KMS-11 (cell line): Measurements from ENCODE around the gene ATXN7L1.

Source experiments
- H2AFZ ChIP-seq: fragments of 200-600 bp; sonication (generic); 2 replicates; pipeline ENCODE4 v1.6.1; 2016; ENCODE audit warnings: antibody characterized with exemption, mixed run types, low read depth
- H3K27ac ChIP-seq: fragments of 200-600 bp; sonication (generic); 2 replicates; pipeline ENCODE4 v1.6.1; 2016; ENCODE audit warnings: mild to moderate bottlenecking, mixed run types
- H3K27me3 ChIP-seq: fragments of 200-600 bp; sonication (generic); 2 replicates; pipeline ENCODE4 v1.6.1; 2017; ENCODE audit warnings: mild to moderate bottlenecking, low read depth, mixed run types, moderate library complexity; ENCODE audit not compliant: insufficient read depth
- H3K36me3 ChIP-seq: fragments of 200-600 bp; sonication (generic); 2 replicates; pipeline ENCODE4 v1.6.1; 2017; ENCODE audit warnings: mild to moderate bottlenecking, mixed run types; ENCODE audit not compliant: insufficient read depth
- H3K4me1 ChIP-seq: fragments of 200-600 bp; sonication (generic); 2 replicates; pipeline ENCODE4 v1.6.1; 2016; ENCODE audit warnings: mild to moderate bottlenecking, low read depth, mixed run types; ENCODE audit not compliant: poor library complexity, severe bottlenecking
- H3K4me2 ChIP-seq: fragments of 200-600 bp; sonication (generic); 2 replicates; pipeline ENCODE4 v1.7.0; 2016; ENCODE audit warnings: mild to moderate bottlenecking, mixed run types
- H3K4me3 ChIP-seq: fragments of 200-600 bp; sonication (generic); IDR thresholded peaks from 2 replicates; pipeline ENCODE4 v1.6.1; 2017; ENCODE audit warnings: low read depth, low read length, mixed read lengths; ENCODE audit not compliant: insufficient read depth
- H3K79me2 ChIP-seq: fragments of 200-600 bp; sonication (generic); 2 replicates; pipeline ENCODE4 v1.6.1; 2016; ENCODE audit warnings: low read depth, mixed run types; ENCODE audit not compliant: insufficient read depth
- H3K9ac ChIP-seq: fragments of 200-600 bp; sonication (generic); 2 replicates; pipeline ENCODE4 v1.6.1; 2016; ENCODE audit warnings: mild to moderate bottlenecking, mixed run types
- H4K20me1 ChIP-seq: fragments of 200-600 bp; sonication (generic); 2 replicates; pipeline ENCODE4 v1.6.1; 2016; ENCODE audit warnings: mild to moderate bottlenecking, mixed run types; ENCODE audit not compliant: insufficient read depth
- TF ChIP-seq, protein P1 (sequence below): fragments of 200-600 bp; sonication (generic); conservative IDR thresholded peaks from 2 replicates; pipeline ENCODE4 v1.6.1; 2017; ENCODE audit warnings: low read depth, mild to moderate bottlenecking, antibody characterized with exemption, low read length, moderate library complexity, mixed read lengths

ATXN7L1 gene

GRCh38 chr7:105752671-105753275 lies 123.6 kb downstream of the ATXN7L1 start:
- Histone ChIP-seq H4K20me1 (no peaks in the 10 kb centered on the region), H3K27me3 (no peaks in the 10 kb centered on the region), H3K36me3 (no peaks in the 10 kb centered on the region), H2AFZ (no peak overlapping the region), H3K4me1 (no peaks in the 10 kb centered on the region), H3K27ac (no peak overlapping the region), H3K4me2 (no peak overlapping the region), H3K9ac (no peak overlapping the region), H3K4me3 (no peak overlapping the region), H3K79me2 (no peaks in the 10 kb centered on the region)
- TF ChIP-seq, protein P1, sequence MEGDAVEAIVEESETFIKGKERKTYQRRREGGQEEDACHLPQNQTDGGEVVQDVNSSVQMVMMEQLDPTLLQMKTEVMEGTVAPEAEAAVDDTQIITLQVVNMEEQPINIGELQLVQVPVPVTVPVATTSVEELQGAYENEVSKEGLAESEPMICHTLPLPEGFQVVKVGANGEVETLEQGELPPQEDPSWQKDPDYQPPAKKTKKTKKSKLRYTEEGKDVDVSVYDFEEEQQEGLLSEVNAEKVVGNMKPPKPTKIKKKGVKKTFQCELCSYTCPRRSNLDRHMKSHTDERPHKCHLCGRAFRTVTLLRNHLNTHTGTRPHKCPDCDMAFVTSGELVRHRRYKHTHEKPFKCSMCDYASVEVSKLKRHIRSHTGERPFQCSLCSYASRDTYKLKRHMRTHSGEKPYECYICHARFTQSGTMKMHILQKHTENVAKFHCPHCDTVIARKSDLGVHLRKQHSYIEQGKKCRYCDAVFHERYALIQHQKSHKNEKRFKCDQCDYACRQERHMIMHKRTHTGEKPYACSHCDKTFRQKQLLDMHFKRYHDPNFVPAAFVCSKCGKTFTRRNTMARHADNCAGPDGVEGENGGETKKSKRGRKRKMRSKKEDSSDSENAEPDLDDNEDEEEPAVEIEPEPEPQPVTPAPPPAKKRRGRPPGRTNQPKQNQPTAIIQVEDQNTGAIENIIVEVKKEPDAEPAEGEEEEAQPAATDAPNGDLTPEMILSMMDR: no peak

DNA sequence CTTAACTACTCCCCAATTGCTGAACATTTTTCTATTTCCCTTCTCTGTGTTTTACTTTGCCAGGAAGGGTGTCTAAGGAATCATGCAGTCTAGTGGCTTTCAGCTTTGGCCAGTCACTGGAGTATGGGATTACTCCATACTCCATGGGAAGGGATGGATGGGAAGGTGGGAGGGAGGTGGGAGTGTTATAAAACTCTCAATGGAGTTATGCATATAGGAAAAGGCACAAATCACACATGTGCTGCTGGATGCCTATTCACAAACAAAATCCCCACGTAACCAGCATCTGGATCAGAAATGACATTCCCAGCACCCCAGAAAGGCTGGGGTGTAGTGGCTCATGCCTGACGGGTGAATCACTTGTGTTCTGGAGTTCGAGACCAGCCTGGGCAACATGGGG lies 125.3 kb downstream of the ATXN7L1 start:
- H3K4me3 ChIP-seq: no peak overlapping the region
- no peaks in the 10 kb centered on the region for H3K4me1 ChIP-seq
- TF ChIP-seq, protein P1: no peak
- no peak overlapping the region for H2AFZ ChIP-seq
- H3K9ac ChIP-seq: no peak overlapping the region
- H3K79me2 ChIP-seq: no peaks in the 10 kb centered on the region
- H3K27me3 ChIP-seq: no peaks in the 10 kb centered on the region
- H3K4me2 ChIP-seq: no peak overlapping the region
- no peaks in the 10 kb centered on the region for H4K20me1 ChIP-seq
- no peaks in the 10 kb centered on the region for H3K36me3 ChIP-seq
- no peak overlapping the region for H3K27ac ChIP-seq

- Histone ChIP-seq H3K36me3 (no peaks in the 10 kb centered on the region), H2AFZ (no peak overlapping the region), H3K27me3 (no peaks in the 10 kb centered on the region), H3K4me2 (no peak overlapping the region), H3K4me1 (no peaks in the 10 kb centered on the region), H4K20me1 (no peaks in the 10 kb centered on the region), H3K4me3 (no peak overlapping the region), H3K79me2 (no peaks in the 10 kb centered on the region), H3K27ac (no peak overlapping the region), H3K9ac (no peak overlapping the region)
- TF ChIP-seq, protein P1: no peak
Observed at GRCh38 chr7:105748701-105749100, 127.7 kb downstream of the ATXN7L1 start.

GRCh38 chr7:105745681-105746330 lies 130.6 kb downstream of the ATXN7L1 start:
- Histone ChIP-seq H3K9ac (no peak overlapping the region), H4K20me1 (no peaks in the 10 kb centered on the region), H3K27ac (no peak overlapping the region), H3K4me3 (no peak overlapping the region), H3K36me3 (no peaks in the 10 kb centered on the region), H3K27me3 (no peaks in the 10 kb centered on the region), H3K4me2 (no peak overlapping the region), H2AFZ (no peak overlapping the region), H3K79me2 (no peaks in the 10 kb centered on the region), H3K4me1 (no peaks in the 10 kb centered on the region)
- TF ChIP-seq, protein P1: no peak
